Activated CD4-positive, alpha-beta T cell treated with anti-CD3 and anti-CD28 coated beads, Interleukin-10, Interleukin-2, amounts not matched to agents 100 ng/mL and 50 ng/mL, durations not matched to agents 16 hours and 8 hours (primary cell): ENCODE results near the gene CDC20.

Experiments used
- DNase-seq: peaks from one replicate; pipeline ENCODE4 v3.0.0-alpha.2; 2020

The CDC20 gene

GRCh38 chr1:43358746-43359693 is at the start of gene CDC20:
Gene CDC20 (plus strand): TSS chr1:43358981. CDS start chr1:43359216, 235 bp downstream.
- DNase-seq: peak; percentile 100

GRCh38 chr1:43309405-43310025 is 49.3 kb upstream of the CDC20 start:
- DNase-seq: no peak

- DNase-seq: no peak
These were observed 47.3 kb upstream of the CDC20 start for GRCh38 chr1:43311521-43311920.

- DNase-seq: no peak
These were observed 46.6 kb upstream of the CDC20 start for GRCh38 chr1:43312212-43312623.

GRCh38 chr1:43312663-43313515 is 45.9 kb upstream of the CDC20 start:
- no peak for DNase-seq

GRCh38 chr1:43313771-43314170 is 45.0 kb upstream of the CDC20 start:
- no peak for DNase-seq

- DNase-seq: no peak
These were observed 44.5 kb upstream of the CDC20 start for GRCh38 chr1:43314233-43314632.

- no peak for DNase-seq
These were observed 43.3 kb upstream of the CDC20 start for GRCh38 chr1:43315481-43315880.

GRCh38 chr1:43315963-43316737 is 42.6 kb upstream of the CDC20 start:
- no peak for DNase-seq

GRCh38 chr1:43316738-43317520 is 41.9 kb upstream of the CDC20 start:
- DNase-seq: no peak

- no peak for DNase-seq
These were observed 40.8 kb upstream of the CDC20 start for GRCh38 chr1:43317817-43318471.

GRCh38 chr1:43318831-43319230 is 40.0 kb upstream of the CDC20 start:
- DNase-seq: no peak

- no peak for DNase-seq
These were observed 39.5 kb upstream of the CDC20 start for GRCh38 chr1:43319288-43319687.

- DNase-seq: no peak
These were observed 39.0 kb upstream of the CDC20 start for GRCh38 chr1:43319766-43320165.

- no peak for DNase-seq
These were observed 37.4 kb upstream of the CDC20 start for GRCh38 chr1:43321331-43321891.

GRCh38 chr1:43322506-43322905 is 36.3 kb upstream of the CDC20 start:
- DNase-seq: no peak

GRCh38 chr1:43324810-43325209 is 34.0 kb upstream of the CDC20 start:
- no peak for DNase-seq

- DNase-seq: no peak
These were observed 33.4 kb upstream of the CDC20 start for GRCh38 chr1:43325381-43325780.

GRCh38 chr1:43327549-43328292 is 31.1 kb upstream of the CDC20 start:
- no peak for DNase-seq
